ENCODE results near the gene SLIT1. TPM values are rescaled to one million over a fixed set of nuclear protein-coding genes. Genes with fewer than 3 reads are reported as not detected.

SLIT1 gene
- total RNA-seq, 1 donor from 2014 or later, result 0.23 TPM

GRCh38 chr10:97192952-97193435 lies 7.2 kb upstream of the SLIT1 start:
- no peaks in the 10 kb centered on the region for H3K36me3 ChIP-seq (ENCODE audit: insufficient read depth, low read length)
- Mint-ChIP-seq H3K4me1 (ENCODE audit: low read depth, unreplicated experiment) (no peaks in the 10 kb centered on the region), H3K36me3 (ENCODE audit: low read depth, unreplicated experiment) (no peaks in the 10 kb centered on the region), H3K27ac (ENCODE audit: unreplicated experiment) (no peak overlapping the region), H3K9me3 (ENCODE audit: unreplicated experiment) (peaks cover 4% of the 10 kb centered on the region), H3K27me3 (ENCODE audit: low read depth, unreplicated experiment) (peaks cover 66% of the 10 kb centered on the region), H3K4me3 (ENCODE audit: unreplicated experiment) (no peak overlapping the region)
- H3K27me3 ChIP-seq (ENCODE audit: insufficient read depth, low read length), result peaks cover 25% of the 10 kb centered on the region
- no peaks in the 10 kb centered on the region for H3K9me3 ChIP-seq (ENCODE audit: insufficient read depth, low read depth, low read length)
- no peak overlapping the region for H3K27ac ChIP-seq (ENCODE audit: low read depth, low read length)
- no peaks in the 10 kb centered on the region for H4K20me1 ChIP-seq (ENCODE audit: insufficient read depth, low read length)
- no peak overlapping the region for H3K4me2 ChIP-seq (ENCODE audit: low read length)
- FAIRE-seq (no peak), DNase-seq (ENCODE audit: low read depth) (no peak)
- no peaks in the 10 kb centered on the region for H3K79me2 ChIP-seq (ENCODE audit: insufficient read depth, low read length)
- TF ChIP-seq EZH2 (IDR thresholded peaks at IDR 0.05; ENCODE audit: insufficient read depth, low read length) (no peak), CTCF (IDR thresholded peaks at IDR 0.05; ENCODE audit: insufficient read depth, low read depth, low read length) (no peak)
- H3K4me3 ChIP-seq (ENCODE audit: insufficient read depth, low read depth, low read length), result no peak overlapping the region
- H3K9ac ChIP-seq (ENCODE audit: low read length), result no peak overlapping the region
- H3K4me1 ChIP-seq (ENCODE audit: insufficient read depth, low read length), result no peaks in the 10 kb centered on the region
- H2AFZ ChIP-seq (ENCODE audit: low read depth, low read length), result no peak overlapping the region

GRCh38 chr10:97190450-97190849 lies 4.7 kb upstream of the SLIT1 start:
- H3K4me2 ChIP-seq (ENCODE audit: low read length), result no peak overlapping the region
- no peak overlapping the region for H3K27ac ChIP-seq (ENCODE audit: low read depth, low read length)
- H3K4me1 Mint-ChIP-seq (ENCODE audit: low read depth, unreplicated experiment), result no peaks in the 10 kb centered on the region
- no peak overlapping the region for H2AFZ ChIP-seq (ENCODE audit: low read depth, low read length)
- H3K27me3 ChIP-seq (ENCODE audit: insufficient read depth, low read length), result peaks cover 41% of the 10 kb centered on the region
- H3K9me3 ChIP-seq (ENCODE audit: insufficient read depth, low read depth, low read length), result no peaks in the 10 kb centered on the region
- FAIRE-seq, result no peak
- H3K9me3 Mint-ChIP-seq (ENCODE audit: unreplicated experiment), result peaks cover 4% of the 10 kb centered on the region
- TF ChIP-seq EZH2 (IDR thresholded peaks at IDR 0.05; ENCODE audit: insufficient read depth, low read length) (no peak), CTCF (IDR thresholded peaks at IDR 0.05; ENCODE audit: insufficient read depth, low read depth, low read length) (no peak)
- no peak overlapping the region for H3K4me3 ChIP-seq (ENCODE audit: insufficient read depth, low read depth, low read length)
- H3K4me3 Mint-ChIP-seq (ENCODE audit: unreplicated experiment), result no peak overlapping the region
- H4K20me1 ChIP-seq (ENCODE audit: insufficient read depth, low read length), result no peaks in the 10 kb centered on the region
- DNase-seq (ENCODE audit: low read depth), result no peak
- no peak overlapping the region for H3K9ac ChIP-seq (ENCODE audit: low read length)
- H3K4me1 ChIP-seq (ENCODE audit: insufficient read depth, low read length), result no peaks in the 10 kb centered on the region
- H3K27me3 Mint-ChIP-seq (ENCODE audit: low read depth, unreplicated experiment), result peaks cover 72% of the 10 kb centered on the region
- H3K36me3 Mint-ChIP-seq (ENCODE audit: low read depth, unreplicated experiment), result no peaks in the 10 kb centered on the region
- H3K79me2 ChIP-seq (ENCODE audit: insufficient read depth, low read length), result no peaks in the 10 kb centered on the region
- no peaks in the 10 kb centered on the region for H3K36me3 ChIP-seq (ENCODE audit: insufficient read depth, low read length)
- H3K27ac Mint-ChIP-seq (ENCODE audit: unreplicated experiment), result no peak overlapping the region

GRCh38 chr10:97188261-97188711 lies 2.5 kb upstream of the SLIT1 start:
- Histone ChIP-seq H3K9ac (ENCODE audit: low read length) (no peak overlapping the region), H3K27ac (ENCODE audit: low read depth, low read length) (no peak overlapping the region), H3K4me1 (ENCODE audit: insufficient read depth, low read length) (no peaks in the 10 kb centered on the region), H3K9me3 (ENCODE audit: insufficient read depth, low read depth, low read length) (no peaks in the 10 kb centered on the region), H3K4me3 (ENCODE audit: insufficient read depth, low read depth, low read length) (no peak overlapping the region), H2AFZ (ENCODE audit: low read depth, low read length) (no peak overlapping the region), H4K20me1 (ENCODE audit: insufficient read depth, low read length) (no peaks in the 10 kb centered on the region), H3K4me2 (ENCODE audit: low read length) (no peak overlapping the region), H3K79me2 (ENCODE audit: insufficient read depth, low read length) (no peaks in the 10 kb centered on the region), H3K36me3 (ENCODE audit: insufficient read depth, low read length) (no peaks in the 10 kb centered on the region), H3K27me3 (ENCODE audit: insufficient read depth, low read length) (peaks cover 61% of the 10 kb centered on the region)
- no peaks in the 10 kb centered on the region for H3K36me3 Mint-ChIP-seq (ENCODE audit: low read depth, unreplicated experiment)
- H3K4me1 Mint-ChIP-seq (ENCODE audit: low read depth, unreplicated experiment), result no peaks in the 10 kb centered on the region
- peaks cover 4% of the 10 kb centered on the region for H3K9me3 Mint-ChIP-seq (ENCODE audit: unreplicated experiment)
- TF ChIP-seq CTCF (IDR thresholded peaks at IDR 0.05; ENCODE audit: insufficient read depth, low read depth, low read length), result no peak
- no peak for TF ChIP-seq EZH2 (IDR thresholded peaks at IDR 0.05; ENCODE audit: insufficient read depth, low read length)
- H3K27me3 Mint-ChIP-seq (ENCODE audit: low read depth, unreplicated experiment), result peaks cover 79% of the 10 kb centered on the region
- H3K4me3 Mint-ChIP-seq (ENCODE audit: unreplicated experiment), result no peak overlapping the region
- no peak for FAIRE-seq
- no peak for DNase-seq (ENCODE audit: low read depth)
- H3K27ac Mint-ChIP-seq (ENCODE audit: unreplicated experiment), result no peak overlapping the region
